IMR-90 (cell line): ENCODE data around the gene SPATA2L. TPM values are rescaled to one million over a fixed set of nuclear protein-coding genes. Genes with fewer than 3 reads are reported as not detected.
A peak's percentile ranks its signal among the peaks of the same experiment; 100 is the strongest.

Experiments
- ATAC-seq: fragments of 200-7000 bp; cut with Tn5 transposase; 2 replicates; pipeline ENCODE4 v1.9.1; 2020; ENCODE audit warnings: low read depth, mild to moderate bottlenecking, moderate library complexity
- BruUV-seq: library from RNA; stranded (reverse); fragments of 400-500 nt; replicated peaks from 2 replicates; lab custom pipeline; 2021; lab: Mats Ljungman, UMichigan
- CTCF ChIA-PET: fragments of 300-600 bp; formaldehyde crosslinking; extraction: SDS; loops from one replicate; lab custom pipeline; 2021; ENCODE audit warnings: antibody characterized with exemption; lab: Yijun Ruan, JAX
- POLR2A ChIA-PET: fragments of 300-600 bp; sonication (Branson Sonifier 250); formaldehyde crosslinking; loops from one replicate; lab custom pipeline; 2022; ENCODE audit warnings: antibody characterized with exemption; ENCODE audit not compliant: unreplicated experiment; lab: Charles Lee
- DNase-seq: peaks from one replicate; pipeline ENCODE4 v3.0.0; 2013
- H2AFZ ChIP-seq: replicated peaks from 2 replicates; pipeline ENCODE3; 2013; ENCODE audit warnings: low read length, mild to moderate bottlenecking; ENCODE audit not compliant: poor library complexity
- H2AK5ac ChIP-seq: 2 replicates; pipeline ENCODE4 v1.6.1; 2013; ENCODE audit warnings: low read depth, low read length, inconsistent platforms
- H2AK9ac ChIP-seq: replicated peaks from 2 replicates; pipeline ENCODE3; 2013; ENCODE audit warnings: mild to moderate bottlenecking, low read depth, low read length, moderate library complexity; ENCODE audit not compliant: poor library complexity
- H2BK120ac ChIP-seq: 2 replicates; pipeline ENCODE4 v1.6.1; 2013; ENCODE audit warnings: low read depth, low read length, inconsistent platforms
- H2BK15ac ChIP-seq: 3 replicates; pipeline ENCODE4 v1.6.1; 2013; ENCODE audit warnings: low read depth, low read length, inconsistent platforms
- H2BK20ac ChIP-seq: 2 replicates; pipeline ENCODE4 v1.6.1; 2013; ENCODE audit warnings: low read depth, mild to moderate bottlenecking, inconsistent platforms, low read length, moderate library complexity
- H2BK5ac ChIP-seq: 2 replicates; pipeline ENCODE4 v1.6.1; 2013; ENCODE audit warnings: mild to moderate bottlenecking, low read depth, low read length, inconsistent platforms; ENCODE audit not compliant: poor library complexity, severe bottlenecking
- H3K14ac ChIP-seq: replicated peaks from 2 replicates; pipeline ENCODE4 v1.6.1; 2013; ENCODE audit warnings: low read depth, low read length, inconsistent platforms
- H3K18ac ChIP-seq: 2 replicates; pipeline ENCODE4 v1.6.1; 2013; ENCODE audit warnings: low read depth, low read length, control low read depth
- H3K23ac ChIP-seq: 2 replicates; pipeline ENCODE4 v1.6.1; 2013; ENCODE audit warnings: low read depth, low read length, inconsistent platforms
- H3K27ac ChIP-seq: 2 replicates; pipeline ENCODE4 v1.5.1; 2013; ENCODE audit warnings: mild to moderate bottlenecking, control low read depth, low read length; ENCODE audit not compliant: insufficient read depth
- H3K27me3 ChIP-seq: 2 replicates; pipeline ENCODE4 v1.6.1; 2013; ENCODE audit warnings: low read length; ENCODE audit not compliant: control insufficient read depth, insufficient read depth
- H3K36me3 ChIP-seq: 2 replicates; pipeline ENCODE4 v1.6.1; 2013; ENCODE audit warnings: low read length, mixed read lengths; ENCODE audit not compliant: control insufficient read depth, insufficient read depth
- H3K4ac ChIP-seq: 2 replicates; pipeline ENCODE4 v1.6.1; 2013; ENCODE audit warnings: low read depth, low read length, inconsistent platforms
- H3K4me1 ChIP-seq: 2 replicates; pipeline ENCODE4 v1.6.1; 2013; ENCODE audit warnings: low read length, mixed read lengths; ENCODE audit not compliant: control insufficient read depth, insufficient read depth
- H3K4me2 ChIP-seq: 2 replicates; pipeline ENCODE4 v1.6.1; 2013; ENCODE audit warnings: low read depth, mild to moderate bottlenecking, control low read depth, low read length, moderate library complexity
- H3K4me3 ChIP-seq: 2 replicates; pipeline ENCODE4 v1.5.1; 2013; ENCODE audit warnings: low read depth, mild to moderate bottlenecking, control low read depth, low read length, moderate library complexity; ENCODE audit not compliant: insufficient read depth
- H3K56ac ChIP-seq: 2 replicates; pipeline ENCODE4 v1.6.1; 2013; ENCODE audit warnings: low read length, inconsistent platforms; ENCODE audit not compliant: insufficient read depth; ENCODE audit errors: extremely low read depth
- H3K79me1 ChIP-seq, 2 experiments: 2 replicates each; pipeline ENCODE4 v1.6.1; 2013; ENCODE audit warnings: low read length in 2 of 2, inconsistent platforms in 1 of 2, low read depth in 1 of 2
- H3K9ac ChIP-seq: 2 replicates; pipeline ENCODE4 v1.6.1; 2013; ENCODE audit warnings: low read depth, low read length, control low read depth
- H3K9me1 ChIP-seq: 2 replicates; pipeline ENCODE4 v1.6.1; 2013; ENCODE audit warnings: low read length, inconsistent platforms; ENCODE audit not compliant: insufficient read depth
- H3K9me3 ChIP-seq: 2 replicates; pipeline ENCODE4 v1.6.1; 2013; ENCODE audit warnings: low read length; ENCODE audit not compliant: control insufficient read depth, insufficient read depth
- H4K20me1 ChIP-seq: 2 replicates; pipeline ENCODE4 v1.6.1; 2013; ENCODE audit warnings: low read length, inconsistent platforms; ENCODE audit not compliant: insufficient read depth
- H4K5ac ChIP-seq: 2 replicates; pipeline ENCODE4 v1.6.1; 2013; ENCODE audit warnings: mild to moderate bottlenecking, low read depth, low read length, control low read depth
- H4K8ac ChIP-seq, 2 experiments: 2 replicates each; pipeline ENCODE4 v1.6.1; 2013; ENCODE audit warnings: low read depth in 2 of 2, low read length in 2 of 2, control low read depth in 1 of 2, inconsistent platforms in 1 of 2
- H4K91ac ChIP-seq: 2 replicates; pipeline ENCODE4 v1.6.1; 2013; ENCODE audit warnings: low read depth, low read length, inconsistent platforms; ENCODE audit not compliant: insufficient read depth
- CEBPB ChIP-seq: IDR thresholded peaks from 2 replicates; pipeline ENCODE4 v1.6.1; 2012; ENCODE audit warnings: low read depth, low read length, improper control_type of control experiment
- MXI1 ChIP-seq: IDR thresholded peaks from 2 replicates; pipeline ENCODE4 v1.6.1; 2012; ENCODE audit warnings: low read depth, mild to moderate bottlenecking, low read length, moderate library complexity, borderline replicate concordance
- RAD21 ChIP-seq: IDR thresholded peaks from 2 replicates; pipeline ENCODE4 v1.6.1; 2012; ENCODE audit warnings: low read length, improper control_type of control experiment
- RFX5 ChIP-seq: IDR thresholded peaks from 2 replicates; pipeline ENCODE4 v1.8.0; 2012; ENCODE audit warnings: low read depth, mild to moderate bottlenecking, low read length, moderate library complexity
- SMC3 ChIP-seq: fragments of 150-350 bp; IDR thresholded peaks from 2 replicates; pipeline ENCODE4 v1.6.1; 2016; ENCODE audit warnings: low read depth, mild to moderate bottlenecking, antibody characterized with exemption, low read length, moderate library complexity
- WGBS, 2 experiments: methylation state at CpG; one replicate each; pipeline versions ENCODE4 v1.1.5 to v1.1.7; 2013; ENCODE audit warnings: missing lambda C conversion rate in 2 of 2; ENCODE audit not compliant: insufficient read length in 1 of 2; ENCODE audit errors: extremely low coverage in 2 of 2; 5-methylcytosine and 5-hydroxymethylcytosine counted together
- dilution Hi-C: fragments of 300-500 bp; cut with HindIII; formaldehyde crosslinking; loops from one replicate; pipeline ENCODE4 v1.14.3; 2018; ENCODE audit warnings: low sequenced_read_pairs; ENCODE audit not compliant: unreplicated experiment
- in situ Hi-C: fragments of 300-500 bp; cut with MboI; formaldehyde crosslinking; loops from 3 replicates; pipeline ENCODE4 v1.14.3; 2019; ENCODE audit warnings: low sequenced_read_pairs, inconsistent platforms, mixed read lengths
- intact Hi-C: fragments of 100-400 bp; cut with micrococcal nuclease; formaldehyde crosslinking; loops from 2 replicates; pipeline ENCODE4 v1.10.0; 2022
- polyA plus RNA-seq, 3 experiments: library from polyadenylated mRNA; depleted of rRNA; stranded (reverse); fragments of >200 nt; gene quantifications; 2 replicates each; pipeline ENCODE4 v1.2.3, GENCODE V29; 2012; ENCODE audit warnings: low replicate concordance in 1 of 3
- total RNA-seq: library from RNA; depleted of rRNA; stranded (reverse); fragments of >200 nt; gene quantifications from 2 replicates; pipeline ENCODE4 v1.2.3, GENCODE V29; 2012
- TF ChIP-seq, protein P1 (sequence below): fragments of 150-350 bp; IDR thresholded peaks from 2 replicates; pipeline ENCODE4 v1.6.1; 2017; ENCODE audit warnings: mild to moderate bottlenecking, antibody characterized with exemption, low read length, low read depth
- TF ChIP-seq, protein P2 (sequence below): fragments of 150-350 bp; IDR thresholded peaks from 2 replicates; pipeline ENCODE4 v1.6.1; 2016; ENCODE audit warnings: low read depth, mild to moderate bottlenecking, low read length, moderate library complexity, borderline replicate concordance
- TF ChIP-seq, protein P3 (sequence below): conservative IDR thresholded peaks from 2 replicates; pipeline ENCODE4 v1.5.1; 2012; ENCODE audit warnings: mild to moderate bottlenecking, low read depth, low read length, improper control_type of control experiment

Gene SPATA2L
- total and polyA plus RNA-seq, 2 of the 4 experiments (the other 2 are of a cell fraction), result 4.8 to 6.9 TPM

DNA sequence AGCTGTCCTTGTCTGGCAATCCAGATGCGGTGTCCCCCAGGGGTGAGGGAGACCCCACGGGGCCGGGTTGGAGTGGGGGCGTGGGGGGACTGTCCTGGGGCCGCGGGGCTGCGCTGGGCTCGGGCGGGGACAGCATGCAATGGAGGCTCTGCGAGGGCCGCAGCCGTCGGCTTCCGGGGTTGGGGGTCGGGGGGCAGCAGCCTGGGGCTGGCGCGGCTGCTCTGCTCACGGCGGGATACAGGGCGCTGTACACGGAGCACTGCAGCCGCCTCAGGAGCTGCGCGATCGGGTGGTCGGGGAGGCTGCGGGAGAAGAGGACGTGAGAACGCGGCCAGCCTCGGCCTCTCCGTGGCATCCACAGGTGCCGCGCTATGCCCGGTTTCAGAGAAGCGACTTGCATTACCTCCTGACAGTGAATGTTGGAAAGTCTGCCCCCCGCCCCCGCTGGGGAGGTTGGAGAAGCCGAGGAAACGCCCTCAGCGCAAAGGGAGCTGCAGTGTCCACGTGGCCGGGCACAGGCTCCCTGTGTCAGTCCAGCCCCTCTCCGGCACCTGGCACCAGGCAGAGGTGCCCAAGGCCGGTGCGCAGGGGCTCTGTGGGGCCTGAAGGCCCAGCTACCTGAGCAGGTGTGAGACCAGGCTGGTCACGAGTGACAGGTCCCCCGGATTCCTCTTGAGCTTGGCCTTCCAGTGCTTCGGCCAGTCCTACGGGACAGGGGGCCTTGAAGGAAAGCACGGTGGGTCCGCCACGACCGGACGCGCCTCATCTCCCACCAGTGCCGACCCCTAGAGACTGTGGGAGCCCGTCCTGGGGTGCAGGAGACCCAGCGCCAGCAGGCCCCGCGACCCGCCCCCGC is 9.4 kb upstream of the SPATA2L start:
- Histone ChIP-seq H3K18ac (no peak overlapping the region), H2BK20ac (no peak overlapping the region), H4K20me1 (no peaks in the 10 kb centered on the region; the same call in 1 of the 2 replicates), H3K36me3 (peaks cover 16% of the 10 kb centered on the region; the same call in 1 of the 2 replicates), H3K4me3 (no peak overlapping the region), H3K9ac (no peak overlapping the region), H3K27ac (no peak overlapping the region), H3K4me2 (no peak overlapping the region), H3K23ac (no peak overlapping the region), H4K5ac (no peak overlapping the region), H3K14ac (no peak overlapping the region), H2BK120ac (no peak overlapping the region), H2BK5ac (no peak overlapping the region), H3K4me1 (peaks cover 4% of the 10 kb centered on the region), H2BK15ac (no peak overlapping the region), H4K8ac (no peak overlapping the region), H3K9me1 (no peaks in the 10 kb centered on the region), H3K27me3 (no peaks in the 10 kb centered on the region), H2AK5ac (no peak overlapping the region; the same call in 1 of the 2 replicates), H4K91ac (no peak overlapping the region), H2AK9ac (peak overlapping the region; percentile 50), H3K56ac (no peak overlapping the region), H3K9me3 (no peaks in the 10 kb centered on the region), H3K4ac (no peak overlapping the region), H3K79me1 (no peaks in the 10 kb centered on the region; a peak in 1 of 4 replicates), H2AFZ (peak overlapping the region; percentile 33)
- intact Hi-C loops, result no loop called here
- no peak for ATAC-seq
- in situ Hi-C loops, result no loop called here
- TF ChIP-seq, protein P1, sequence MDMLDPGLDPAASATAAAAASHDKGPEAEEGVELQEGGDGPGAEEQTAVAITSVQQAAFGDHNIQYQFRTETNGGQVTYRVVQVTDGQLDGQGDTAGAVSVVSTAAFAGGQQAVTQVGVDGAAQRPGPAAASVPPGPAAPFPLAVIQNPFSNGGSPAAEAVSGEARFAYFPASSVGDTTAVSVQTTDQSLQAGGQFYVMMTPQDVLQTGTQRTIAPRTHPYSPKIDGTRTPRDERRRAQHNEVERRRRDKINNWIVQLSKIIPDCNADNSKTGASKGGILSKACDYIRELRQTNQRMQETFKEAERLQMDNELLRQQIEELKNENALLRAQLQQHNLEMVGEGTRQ, result no peak
- TF ChIP-seq, protein P2, sequence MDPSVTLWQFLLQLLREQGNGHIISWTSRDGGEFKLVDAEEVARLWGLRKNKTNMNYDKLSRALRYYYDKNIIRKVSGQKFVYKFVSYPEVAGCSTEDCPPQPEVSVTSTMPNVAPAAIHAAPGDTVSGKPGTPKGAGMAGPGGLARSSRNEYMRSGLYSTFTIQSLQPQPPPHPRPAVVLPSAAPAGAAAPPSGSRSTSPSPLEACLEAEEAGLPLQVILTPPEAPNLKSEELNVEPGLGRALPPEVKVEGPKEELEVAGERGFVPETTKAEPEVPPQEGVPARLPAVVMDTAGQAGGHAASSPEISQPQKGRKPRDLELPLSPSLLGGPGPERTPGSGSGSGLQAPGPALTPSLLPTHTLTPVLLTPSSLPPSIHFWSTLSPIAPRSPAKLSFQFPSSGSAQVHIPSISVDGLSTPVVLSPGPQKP, result no peak
- TF ChIP-seq RAD21 (no peak), RFX5 (no peak), SMC3 (no peak), CEBPB (no peak), MXI1 (no peak)
- TF ChIP-seq, protein P3, sequence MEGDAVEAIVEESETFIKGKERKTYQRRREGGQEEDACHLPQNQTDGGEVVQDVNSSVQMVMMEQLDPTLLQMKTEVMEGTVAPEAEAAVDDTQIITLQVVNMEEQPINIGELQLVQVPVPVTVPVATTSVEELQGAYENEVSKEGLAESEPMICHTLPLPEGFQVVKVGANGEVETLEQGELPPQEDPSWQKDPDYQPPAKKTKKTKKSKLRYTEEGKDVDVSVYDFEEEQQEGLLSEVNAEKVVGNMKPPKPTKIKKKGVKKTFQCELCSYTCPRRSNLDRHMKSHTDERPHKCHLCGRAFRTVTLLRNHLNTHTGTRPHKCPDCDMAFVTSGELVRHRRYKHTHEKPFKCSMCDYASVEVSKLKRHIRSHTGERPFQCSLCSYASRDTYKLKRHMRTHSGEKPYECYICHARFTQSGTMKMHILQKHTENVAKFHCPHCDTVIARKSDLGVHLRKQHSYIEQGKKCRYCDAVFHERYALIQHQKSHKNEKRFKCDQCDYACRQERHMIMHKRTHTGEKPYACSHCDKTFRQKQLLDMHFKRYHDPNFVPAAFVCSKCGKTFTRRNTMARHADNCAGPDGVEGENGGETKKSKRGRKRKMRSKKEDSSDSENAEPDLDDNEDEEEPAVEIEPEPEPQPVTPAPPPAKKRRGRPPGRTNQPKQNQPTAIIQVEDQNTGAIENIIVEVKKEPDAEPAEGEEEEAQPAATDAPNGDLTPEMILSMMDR, result no peak
- ChIA-PET POLR2A (no interaction called here), CTCF (interaction anchor here (1.2 kb wide), 1 partner anchor 10 kb away, joined by 3 read pairs; no protein-coding TSS in a partner anchor)
- no peak for DNase-seq
- no TSS peak for BruUV-seq
- dilution Hi-C loops, result no loop called here
- WGBS, 2 experiments, result 84% methylated on average over 32 of the region's 63 CpGs; no CpG with 5 or more reads in 1 of the 2 experiments
